Measurements from ENCODE around the gene RBMS3.
"Not testable (repeated sequence)": the region's sequence is repeated elsewhere in the genome, so short reads cannot be mapped to it uniquely, and the experiment has no call there.

RBMS3 gene

DNA sequence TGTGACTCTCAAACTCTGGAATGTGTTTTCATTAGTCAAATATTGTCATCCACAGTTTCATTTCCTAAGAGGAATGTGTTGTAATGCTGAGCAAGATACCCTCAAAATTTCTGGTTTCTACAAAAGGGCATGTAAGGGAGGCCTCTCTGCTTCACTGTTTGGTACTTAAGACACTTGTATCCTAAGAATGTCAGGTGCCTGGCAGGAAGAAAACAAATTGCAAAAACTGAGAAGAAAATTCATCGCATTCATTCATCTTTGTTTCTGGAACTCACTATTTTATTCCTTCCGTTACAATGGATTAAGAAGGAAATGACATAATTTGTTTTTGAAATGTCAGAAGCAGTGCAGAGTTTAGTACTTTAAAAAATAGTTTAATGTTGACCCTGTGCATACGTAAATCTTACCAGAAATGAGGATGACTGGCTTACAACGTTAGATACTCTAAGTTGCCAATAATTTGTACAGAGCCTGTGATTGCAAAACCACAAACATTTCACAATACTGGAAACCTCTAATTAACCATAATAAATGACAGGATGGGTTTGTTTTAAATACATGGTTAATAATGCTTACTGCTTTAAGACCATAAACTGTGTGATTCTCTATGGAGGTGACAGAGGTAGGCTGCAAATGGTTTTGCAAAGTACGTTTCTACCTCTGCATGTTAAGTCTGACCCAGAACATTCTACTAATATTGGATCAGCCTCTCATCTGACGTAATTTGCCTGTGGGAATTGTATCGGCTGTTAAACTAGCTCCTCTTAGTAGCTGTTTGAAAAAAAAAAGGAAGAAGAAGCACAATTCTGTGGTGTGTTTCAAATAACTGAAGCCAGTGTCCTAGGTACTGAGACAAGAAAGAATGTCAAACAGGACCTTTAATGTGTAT lies 477.8 kb downstream of the RBMS3 start:
- DNase-seq, result peak; percentile 11

DNA sequence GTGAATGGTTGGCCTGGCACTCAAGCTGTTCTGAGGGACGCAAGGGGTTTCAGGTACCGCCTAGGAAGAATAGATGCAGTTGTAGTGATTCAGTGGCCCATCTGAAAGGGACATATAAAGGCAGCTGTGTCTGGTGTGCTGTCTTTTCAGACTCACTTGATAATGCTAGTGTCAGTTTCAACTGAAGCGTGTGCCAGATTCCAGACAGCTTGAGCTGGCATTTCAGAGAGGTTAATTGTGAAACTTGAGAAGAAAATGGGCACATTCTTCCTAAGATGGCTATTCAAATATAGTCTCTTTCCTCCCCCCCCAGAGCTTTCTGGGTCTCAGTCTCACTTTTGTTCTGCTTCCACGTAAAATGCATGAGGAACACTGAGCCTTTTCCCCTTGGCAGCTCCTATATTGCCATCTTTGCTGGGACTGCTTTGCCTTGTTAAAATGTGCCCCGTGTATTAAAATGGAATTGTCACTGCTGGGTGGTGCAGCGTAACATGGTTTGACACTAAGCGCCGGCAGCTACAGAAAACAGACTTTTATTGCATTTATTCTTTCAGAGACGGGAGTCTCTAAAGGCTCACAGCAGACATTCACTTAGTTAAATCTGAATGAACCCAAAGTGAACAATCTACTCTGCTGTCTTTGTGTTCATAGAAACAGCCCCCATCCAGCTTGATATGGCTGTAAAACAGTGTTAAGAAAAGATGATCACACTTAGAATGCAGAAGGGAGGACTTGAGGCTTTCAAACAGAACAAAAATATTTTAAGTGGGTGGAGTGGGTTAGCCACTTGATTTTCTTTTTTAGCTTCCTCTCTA lies 478.7 kb downstream of the RBMS3 start:
- DNase-seq, result no peak

DNA sequence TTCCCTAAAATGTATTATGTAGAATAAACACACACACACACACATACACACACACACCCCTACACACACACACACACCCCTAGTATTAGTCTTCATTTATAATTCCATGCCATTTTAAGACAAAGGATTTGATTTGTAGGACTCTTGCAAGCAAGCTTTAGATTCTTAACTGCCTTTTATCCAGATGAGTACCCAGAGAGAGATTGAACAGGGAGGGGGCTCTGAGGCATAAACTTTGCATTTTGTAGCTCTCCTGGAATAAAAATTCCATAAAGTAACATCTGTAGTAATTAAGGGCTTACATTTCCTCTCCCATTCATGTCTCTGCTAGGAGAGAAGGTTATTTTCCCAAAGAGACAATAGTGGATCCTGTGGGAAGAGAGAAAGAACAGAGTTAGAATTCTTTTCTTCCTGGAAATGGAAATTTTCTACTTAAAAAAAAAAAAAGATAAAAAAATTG lies 479.4 kb downstream of the RBMS3 start:
- DNase-seq, result no peak

DNA sequence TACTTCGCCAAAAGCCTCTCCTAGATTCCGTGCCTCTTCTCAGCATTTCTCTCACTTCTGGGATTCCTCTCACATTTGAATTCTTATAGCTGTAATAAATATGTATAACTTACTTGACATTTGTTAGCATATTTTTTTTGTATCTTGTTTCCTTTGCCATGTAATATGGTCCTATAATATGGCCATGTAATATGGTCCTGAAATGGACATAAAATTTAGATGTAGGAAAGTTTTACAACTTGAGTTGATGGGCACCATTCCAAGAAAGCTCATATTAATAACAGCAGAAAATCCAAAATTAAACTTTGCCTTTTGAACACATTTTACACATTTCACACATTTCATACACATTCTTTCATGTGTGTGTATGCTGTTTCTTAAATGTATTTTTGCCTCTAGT lies 480.6 kb downstream of the RBMS3 start:
- DNase-seq, result no peak

DNA sequence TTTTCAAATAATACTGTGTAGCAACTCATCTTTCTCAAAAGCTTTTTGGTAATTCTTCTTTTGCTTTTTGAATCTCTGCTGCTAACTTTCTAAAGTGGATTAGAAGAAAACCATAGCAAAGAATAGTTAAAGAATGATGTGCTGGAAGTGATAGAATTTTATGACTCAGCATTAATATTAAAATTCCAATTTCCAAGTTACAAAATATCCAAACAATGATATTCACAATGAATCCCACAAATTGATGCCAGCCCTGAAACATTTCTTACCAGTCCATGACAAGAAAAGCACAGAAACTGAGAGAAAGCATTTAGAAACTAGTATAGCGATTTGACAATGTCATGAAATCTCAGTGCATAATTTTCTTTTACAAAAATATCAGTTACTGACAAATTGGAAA lies 482.2 kb downstream of the RBMS3 start:
- DNase-seq, result no peak

DNA sequence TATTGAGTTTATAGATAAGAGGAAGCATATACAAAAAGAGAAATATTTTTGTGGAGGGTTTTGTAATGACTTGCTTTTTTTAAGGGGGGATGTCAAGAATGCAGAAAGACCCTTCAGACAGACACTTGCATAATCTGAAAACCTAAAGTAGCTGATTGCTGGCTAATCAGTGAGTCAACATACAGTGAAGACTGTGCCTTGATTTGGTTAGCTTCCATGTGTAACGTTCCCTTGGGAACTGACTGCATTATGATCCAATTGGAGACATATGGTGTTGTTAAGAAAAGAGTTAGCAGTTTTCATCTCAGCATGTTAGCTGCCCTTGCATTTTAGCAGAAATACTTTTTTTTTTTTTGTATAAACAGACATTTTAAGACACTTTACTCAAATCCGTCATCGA lies 483.2 kb downstream of the RBMS3 start:
- peak; percentile 21 for DNase-seq

DNA sequence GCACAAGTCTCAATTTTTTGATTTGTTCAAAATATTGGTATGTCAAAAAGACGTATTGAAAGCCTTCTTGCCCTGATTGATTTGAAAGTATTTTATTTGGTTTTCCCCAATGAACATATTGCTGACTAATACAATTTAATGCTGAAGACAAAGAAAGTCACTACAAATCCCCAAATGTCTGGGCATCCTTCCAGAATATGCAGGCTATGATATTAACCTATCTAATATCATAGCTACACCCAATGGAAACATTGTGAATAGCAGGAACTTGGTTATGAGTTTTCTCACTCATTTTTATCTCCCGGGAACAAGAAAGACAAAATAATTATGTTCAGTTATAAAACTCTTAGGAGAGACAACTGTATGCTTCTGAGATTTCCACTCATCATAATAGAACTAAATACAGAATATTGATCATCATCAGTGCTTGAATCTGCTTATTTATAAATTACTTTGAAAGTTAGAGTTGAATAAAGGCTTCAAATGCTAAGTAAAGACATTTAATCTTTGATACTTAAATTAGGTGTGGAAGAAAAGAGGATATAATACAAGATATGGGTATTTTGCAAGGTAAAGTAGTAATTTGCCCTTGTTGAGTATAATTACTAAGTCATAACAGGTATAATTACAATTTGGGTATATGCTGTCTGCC lies 483.9 kb downstream of the RBMS3 start:
- peak; percentile 73 for DNase-seq

DNA sequence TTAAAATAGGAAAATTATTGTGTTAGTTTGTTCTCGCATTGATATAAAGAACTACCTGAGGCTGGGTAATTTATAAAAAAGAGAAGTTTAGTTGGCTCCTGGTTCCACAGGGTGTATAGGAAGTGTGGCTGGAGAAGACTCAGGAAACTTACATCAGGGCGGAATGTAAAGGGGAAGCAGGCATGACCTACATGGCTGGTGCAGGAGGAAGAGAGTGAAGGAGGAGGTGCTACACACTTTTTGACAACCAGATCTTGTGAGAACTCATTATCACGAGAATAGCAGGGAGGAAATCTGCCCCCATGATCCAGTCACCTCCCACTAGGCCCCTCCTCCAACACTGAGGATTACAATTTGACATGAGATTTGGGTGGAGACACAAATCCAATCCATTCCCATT lies 490.7 kb downstream of the RBMS3 start:
- DNase-seq, result no peak

DNA sequence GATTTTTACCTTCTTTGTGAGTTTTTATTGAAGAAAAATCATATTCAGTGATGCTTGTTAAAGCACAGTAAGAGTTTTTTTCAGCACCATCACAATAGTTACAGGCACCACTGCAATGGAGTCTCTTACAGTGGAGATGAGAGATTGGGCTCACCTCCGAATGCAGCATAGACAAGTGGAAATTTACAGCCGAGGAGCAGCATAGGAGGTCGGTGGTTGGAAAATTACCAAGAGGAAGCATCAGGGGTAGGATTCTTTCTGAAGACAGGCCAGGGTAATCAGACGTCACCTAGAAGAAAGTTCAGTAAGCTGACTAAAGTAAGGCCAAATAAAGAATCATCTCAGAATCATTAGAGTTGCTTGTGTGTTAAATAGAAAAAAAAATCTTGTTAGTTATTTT lies 491.6 kb downstream of the RBMS3 start:
- DNase-seq, result no peak

DNA sequence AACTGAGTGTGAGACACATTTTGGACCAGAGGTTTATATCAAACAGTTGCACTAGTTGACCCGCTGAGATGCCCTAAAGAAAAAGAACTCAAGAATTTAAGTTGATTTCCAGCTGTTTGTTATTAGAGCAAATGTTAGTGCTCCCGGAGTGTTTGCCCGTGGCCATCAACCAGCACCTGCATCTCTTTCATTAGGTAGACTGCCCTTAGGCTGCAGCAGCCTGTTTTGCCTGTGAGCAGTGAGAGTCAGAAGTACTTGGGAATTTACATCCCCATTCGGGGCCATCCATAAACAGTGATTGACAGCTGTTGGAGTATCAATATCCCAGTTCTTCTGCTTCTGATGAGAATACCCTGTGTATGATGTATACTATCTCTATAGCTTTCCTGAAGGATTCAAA lies 492.6 kb downstream of the RBMS3 start:
- no peak for DNase-seq

DNA sequence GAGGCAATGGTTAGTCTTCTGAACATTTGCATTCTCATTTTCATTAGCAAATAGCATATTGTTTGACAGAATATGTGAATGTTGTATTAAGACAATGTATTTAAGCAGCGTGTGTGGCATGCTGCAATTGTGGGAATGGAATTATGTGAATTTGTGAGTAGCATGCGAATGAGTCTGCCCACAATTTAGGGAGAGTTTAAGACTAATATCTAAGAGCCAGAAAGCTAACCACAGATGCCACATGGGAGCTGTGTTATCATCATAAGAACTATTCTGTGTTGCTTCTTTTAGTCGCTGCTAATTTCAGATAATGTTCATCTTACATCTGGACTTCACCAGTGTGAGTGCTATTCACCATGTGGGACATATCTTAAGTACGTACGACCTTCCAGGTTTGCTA lies 494.5 kb downstream of the RBMS3 start:
- DNase-seq, result peak; percentile 90

DNA sequence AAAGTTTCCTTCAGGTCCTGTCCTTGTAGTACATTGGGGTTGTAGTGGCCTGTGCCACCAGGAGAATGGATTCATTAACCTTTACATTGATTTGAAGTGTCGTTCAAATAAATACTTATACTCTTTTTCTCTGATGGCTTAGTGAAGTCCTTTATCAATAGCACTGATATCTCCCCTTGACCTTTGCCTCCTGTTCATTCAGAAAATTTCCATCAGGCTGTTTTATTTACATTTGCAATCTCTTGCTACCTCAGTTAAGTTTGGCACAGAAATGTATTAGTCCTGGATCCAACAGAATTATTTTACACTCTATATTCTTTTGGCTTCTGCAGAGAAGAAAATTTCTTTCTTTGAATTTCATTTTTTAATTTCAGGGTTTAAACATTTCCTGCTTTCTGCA lies 497.0 kb downstream of the RBMS3 start:
- DNase-seq, result no peak

DNA sequence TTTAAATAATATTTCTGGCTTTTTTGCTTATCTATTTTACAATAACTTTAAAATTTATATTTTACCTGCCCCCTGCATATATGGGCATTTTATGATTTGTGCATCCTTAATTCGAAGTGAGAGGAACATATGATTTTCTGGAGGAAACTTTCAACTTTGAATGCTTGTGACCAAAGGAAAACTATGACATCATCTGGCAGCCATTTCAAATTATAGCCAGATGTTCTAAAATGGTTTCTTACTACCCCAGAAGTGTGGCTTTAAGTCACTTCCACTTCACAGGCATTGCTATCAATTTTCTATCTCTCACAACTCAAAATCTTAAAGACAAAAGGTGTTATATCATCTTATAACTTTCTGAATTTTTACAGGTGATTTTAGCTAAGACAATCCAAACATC lies 508.8 kb downstream of the RBMS3 start:
- no peak for DNase-seq

DNA sequence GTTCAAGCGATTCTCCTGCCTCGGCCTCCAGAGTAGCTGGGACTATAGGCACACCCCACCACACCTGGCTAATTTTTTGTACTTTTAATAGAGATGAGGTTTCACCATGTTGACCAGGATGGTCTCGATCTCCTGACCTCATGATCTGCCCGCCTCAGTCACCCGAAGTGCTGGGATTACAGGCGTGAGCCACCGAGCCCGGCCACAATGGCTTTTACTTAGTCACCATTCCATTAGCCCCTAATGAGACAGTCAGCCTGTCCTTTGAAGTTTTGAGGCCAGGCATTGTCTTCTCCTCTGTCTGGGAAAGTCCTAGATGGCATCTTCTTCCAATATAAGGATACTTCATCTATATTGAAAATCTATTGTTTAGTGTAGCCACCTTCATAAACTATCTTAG lies 515.9 kb downstream of the RBMS3 start:
- no peak for DNase-seq

DNA sequence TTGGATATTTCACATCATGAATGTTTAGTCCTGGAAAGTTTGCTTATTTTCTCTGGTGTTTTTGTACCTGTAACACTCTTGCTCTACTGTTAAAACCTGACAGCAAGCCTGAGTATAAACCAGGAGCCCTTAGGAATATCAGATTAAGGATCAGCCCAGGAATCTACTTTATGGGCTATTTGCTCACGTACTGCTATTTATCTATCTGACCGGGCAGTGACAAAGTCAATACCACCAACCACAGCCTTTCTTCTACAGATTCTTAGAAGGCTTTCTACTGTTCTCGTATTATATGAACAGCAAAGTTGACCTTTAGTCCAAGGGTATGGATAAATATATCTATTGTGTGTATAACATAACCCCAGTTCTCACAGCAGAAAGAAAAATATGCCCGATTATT lies 521.2 kb downstream of the RBMS3 start:
- DNase-seq, result no peak

DNA sequence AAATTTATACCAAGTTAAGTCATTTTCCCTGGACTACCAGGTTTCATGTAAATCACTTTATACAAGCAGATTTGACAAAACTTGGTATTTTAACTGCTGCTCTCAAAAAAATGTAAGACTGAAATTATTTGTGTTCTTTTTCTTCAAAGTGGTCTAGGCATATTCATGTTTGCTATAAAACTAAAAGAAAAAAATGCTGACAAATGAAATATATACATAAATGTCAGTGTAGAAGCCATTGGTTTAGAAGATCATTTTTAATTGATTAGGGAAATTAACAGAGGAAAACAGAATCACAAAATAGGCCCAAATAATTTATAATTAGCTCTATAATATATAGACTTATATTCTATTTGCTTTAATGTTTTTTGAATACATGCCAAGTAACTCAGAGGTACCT lies 523.2 kb downstream of the RBMS3 start:
- DNase-seq, result no peak

DNA sequence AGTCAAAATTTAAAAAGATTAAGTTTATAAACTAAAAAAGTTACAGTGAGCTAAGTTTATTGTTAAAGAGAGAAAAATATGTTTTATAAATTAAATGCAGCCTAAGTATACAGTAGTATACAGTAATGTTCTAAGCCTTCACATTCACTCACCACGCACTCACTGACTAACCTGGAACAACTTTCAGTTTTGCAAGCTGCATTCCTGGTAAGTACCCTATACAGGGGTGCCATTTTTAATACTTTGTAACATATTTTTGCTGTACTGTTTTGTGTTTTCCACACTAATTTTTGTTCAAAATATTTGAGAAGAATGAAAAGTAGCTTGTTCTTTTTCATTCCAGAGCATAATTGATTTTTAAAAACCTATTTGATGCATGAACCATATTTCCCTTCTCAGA lies 524.9 kb downstream of the RBMS3 start:
- DNase-seq, result no peak

DNA sequence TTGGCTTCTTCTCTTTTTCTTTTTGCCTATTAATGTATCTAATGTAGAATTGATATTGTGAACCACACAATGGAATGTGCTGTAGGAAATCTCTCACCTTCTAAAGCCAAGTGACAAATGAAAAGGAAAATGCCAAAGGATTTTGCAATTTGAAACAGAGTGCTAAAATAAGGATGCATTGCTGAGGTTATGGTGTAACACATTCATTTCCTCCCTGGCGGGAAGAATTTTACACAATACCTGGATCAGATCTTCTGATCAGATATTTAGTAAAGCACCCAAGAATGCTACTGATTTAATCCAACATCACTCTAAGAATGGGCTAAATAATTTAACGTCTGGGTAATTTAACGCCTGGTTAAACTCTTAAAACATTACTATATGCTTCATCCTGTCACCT lies 527.5 kb downstream of the RBMS3 start:
- DNase-seq, result not testable (repeated sequence)

DNA sequence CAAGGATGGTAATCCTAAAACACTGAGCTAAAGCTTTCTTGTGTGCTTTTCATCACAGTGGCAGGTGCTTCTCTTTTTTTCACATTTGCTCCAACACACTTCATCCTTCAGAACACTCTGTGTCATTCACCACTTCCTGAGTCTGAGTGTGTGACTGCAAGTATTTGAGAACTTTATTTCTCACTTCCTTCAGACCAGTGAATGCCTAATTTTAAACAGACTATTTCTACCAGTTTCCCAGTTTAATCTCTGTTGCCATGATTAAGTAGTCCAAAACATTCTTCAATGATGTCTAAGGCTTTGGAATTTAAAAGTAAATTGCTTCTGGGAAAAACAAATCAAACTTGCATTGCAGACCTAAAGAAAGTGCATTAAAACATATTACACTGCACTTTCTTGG lies 541.2 kb downstream of the RBMS3 start:
- no peak for DNase-seq

DNA sequence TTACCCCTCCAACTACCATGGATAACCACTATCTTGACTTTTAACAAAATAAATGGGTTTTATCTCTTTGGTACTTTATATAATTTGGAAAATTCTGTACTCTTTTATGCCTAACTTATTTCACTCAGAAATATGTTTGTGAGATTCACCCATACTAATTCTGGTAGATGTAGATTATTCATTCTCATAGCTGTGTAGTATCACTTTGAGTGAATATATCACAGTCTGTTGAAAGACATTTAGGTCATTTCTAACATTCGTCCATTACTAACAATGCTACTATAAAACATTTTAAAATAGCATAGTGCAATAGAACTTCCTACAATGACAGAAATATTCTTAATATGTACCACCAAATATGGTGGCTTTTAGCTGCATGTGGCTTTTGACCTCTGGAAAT lies 542.4 kb downstream of the RBMS3 start:
- no peak for DNase-seq

DNA sequence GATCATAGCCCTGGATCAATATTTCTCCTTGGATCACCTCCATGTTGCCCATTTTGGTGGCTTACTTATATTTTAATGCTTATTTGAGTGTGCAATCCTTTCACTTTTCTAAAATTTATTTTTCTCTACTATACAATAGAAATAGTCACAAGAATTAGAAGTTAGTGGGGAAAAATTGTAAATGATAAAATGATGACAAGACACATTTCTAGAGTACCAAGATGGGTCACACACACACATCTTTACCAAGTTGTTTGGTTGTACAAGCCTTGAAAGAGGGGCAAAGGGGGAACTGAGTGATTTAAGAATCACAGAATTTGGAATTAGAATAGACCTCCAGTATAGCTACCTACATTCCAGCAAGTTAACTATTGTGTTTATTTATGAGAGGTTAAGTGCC lies 545.8 kb downstream of the RBMS3 start:
- no peak for DNase-seq

DNA sequence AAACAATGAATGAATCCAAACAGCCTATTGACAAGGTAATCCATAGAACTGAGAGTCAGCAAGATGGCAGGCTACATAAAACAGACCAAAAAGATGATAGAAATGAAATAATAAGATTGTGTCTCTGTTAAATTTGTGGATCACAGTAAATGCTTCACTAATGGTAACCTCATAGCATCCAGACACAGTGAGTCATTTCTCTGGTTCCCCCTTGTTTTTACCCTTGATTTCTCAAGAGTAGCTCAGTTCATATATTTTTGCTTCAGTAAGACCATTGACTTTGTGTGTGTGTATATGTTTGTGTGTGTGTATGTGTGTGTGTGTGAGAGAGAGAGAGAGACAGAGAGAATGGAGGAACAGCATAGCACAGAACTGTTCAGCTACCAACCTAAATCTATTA lies 546.9 kb downstream of the RBMS3 start:
- DNase-seq, result no peak

DNA sequence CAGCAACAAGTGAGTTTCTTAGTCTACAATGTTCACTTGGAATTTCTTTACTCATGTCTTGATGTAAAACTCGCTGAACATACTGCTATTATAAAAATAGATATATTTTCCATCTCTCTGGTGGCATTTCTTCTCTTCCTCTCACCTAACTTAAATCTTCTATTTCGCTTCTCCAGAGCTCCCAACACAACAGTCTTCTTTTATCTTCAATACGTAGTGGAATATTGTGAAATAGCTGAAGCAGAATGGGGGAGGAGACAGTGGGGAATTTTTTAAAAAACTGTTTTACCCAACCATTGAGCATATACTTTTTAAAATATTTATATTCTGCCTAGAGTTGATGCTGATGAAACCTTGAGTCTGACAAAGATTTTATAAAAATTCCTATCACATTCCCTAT lies 548.5 kb downstream of the RBMS3 start:
- DNase-seq, result no peak

DNA sequence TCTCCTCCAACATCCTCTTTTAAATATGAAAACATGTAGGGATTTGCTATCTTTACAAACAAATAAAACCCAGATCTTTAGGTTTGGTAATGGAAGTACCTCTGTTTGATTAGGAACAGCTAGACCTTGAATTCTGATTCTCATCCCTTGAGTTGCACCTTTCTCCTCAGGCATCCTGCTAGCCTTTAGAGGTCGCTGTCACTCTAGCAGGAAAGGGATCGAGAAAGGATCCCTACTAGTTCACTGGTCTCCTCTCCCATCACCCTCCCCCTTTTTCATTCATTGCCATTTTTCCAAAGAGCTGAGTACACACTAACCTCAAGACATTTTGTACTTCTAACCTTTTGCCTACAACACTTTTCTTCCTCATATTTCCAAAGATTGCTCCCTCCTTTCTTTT lies 569.8 kb downstream of the RBMS3 start:
- DNase-seq, result no peak

All from hematopoietic multipotent progenitor cell treated with erythropoietin and hydrocortisone succinate and interleukin-3 and kit ligand, for 4 days (in vitro differentiated cells).